UCSD-AML1 (cell line): Measurements from ENCODE around the gene SNCG.
A peak's percentile ranks its signal among the peaks of the same experiment; 100 is the strongest.
"Not testable (repeated sequence)": the region's sequence is repeated elsewhere in the genome, so short reads cannot be mapped to it uniquely, and the experiment has no call there.

ENCODE experiments used
- DNase-seq: peaks from one replicate; lab custom pipeline; 2025; ENCODE audit not compliant: unreplicated experiment; lab: John Stamatoyannopoulos, UW

The SNCG gene

GRCh38 chr10:86944907-86945306 is 13.5 kb upstream of the SNCG start:
- DNase-seq, result no peak

DNA sequence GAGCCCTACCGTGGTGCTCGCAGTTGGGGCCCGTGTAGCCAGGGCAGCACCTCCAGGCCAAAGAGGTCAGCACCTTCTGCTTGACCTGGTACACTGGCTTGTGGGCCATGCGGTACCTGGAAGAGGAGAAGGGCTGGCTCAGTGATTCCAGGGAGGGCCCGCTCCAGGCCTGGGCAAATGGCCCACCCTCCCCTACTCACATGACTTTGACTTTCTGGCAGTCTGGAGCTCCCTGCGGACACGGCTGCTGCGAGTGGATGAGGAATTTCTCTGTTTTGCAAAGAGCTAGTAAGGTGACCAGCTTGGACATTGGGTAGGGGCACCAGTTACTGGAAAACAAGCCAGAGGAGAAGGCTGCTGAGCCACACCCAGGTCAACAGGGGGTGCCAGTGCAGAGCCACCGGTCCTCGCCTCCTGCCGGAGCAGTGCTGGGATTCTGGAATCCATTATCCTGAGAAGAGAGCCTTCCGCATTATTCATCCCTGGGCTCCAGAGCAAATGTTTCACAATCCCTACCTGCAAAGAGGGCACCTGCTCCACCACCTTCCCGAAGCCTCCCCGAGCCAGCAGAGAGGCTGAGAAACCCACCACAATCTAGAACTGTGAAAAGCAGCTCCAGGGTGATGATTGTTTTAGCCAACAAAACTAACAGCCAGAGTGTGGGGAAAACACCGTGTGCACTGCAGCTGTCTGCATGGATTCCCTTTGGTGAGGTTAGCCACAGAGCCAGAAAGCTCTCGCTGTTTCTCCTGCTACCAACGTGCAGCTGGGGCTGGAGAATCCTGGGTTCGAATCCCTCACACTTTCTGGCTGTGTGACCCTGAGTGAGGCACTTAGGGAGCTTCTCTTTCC is 12.8 kb upstream of the SNCG start:
- no peak for DNase-seq

- no peak for DNase-seq
These were observed 11.9 kb upstream of the SNCG start for GRCh38 chr10:86946213-86947155.

- DNase-seq, result not testable (repeated sequence)
These were observed 10.6 kb upstream of the SNCG start for GRCh38 chr10:86947806-86948205.

DNA sequence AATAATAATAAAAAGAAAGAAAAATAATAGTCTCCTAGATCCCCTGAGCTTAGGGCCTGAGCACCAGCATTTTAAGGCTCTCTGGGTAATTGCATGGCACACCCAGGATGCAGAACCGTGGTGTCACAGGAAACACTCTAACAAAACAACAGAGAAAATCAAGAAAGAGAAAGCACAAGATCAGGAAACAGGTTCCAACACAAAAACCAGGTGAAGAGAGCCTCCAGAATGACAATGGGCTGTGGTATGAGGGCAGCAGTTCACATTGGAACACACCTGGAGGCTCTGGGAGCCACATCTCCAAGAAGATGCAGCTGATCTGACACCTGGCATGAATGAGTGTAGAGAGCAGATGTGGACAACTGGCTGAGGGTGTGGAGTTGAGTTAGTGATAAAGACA is 8.1 kb upstream of the SNCG start:
- no peak for DNase-seq

DNA sequence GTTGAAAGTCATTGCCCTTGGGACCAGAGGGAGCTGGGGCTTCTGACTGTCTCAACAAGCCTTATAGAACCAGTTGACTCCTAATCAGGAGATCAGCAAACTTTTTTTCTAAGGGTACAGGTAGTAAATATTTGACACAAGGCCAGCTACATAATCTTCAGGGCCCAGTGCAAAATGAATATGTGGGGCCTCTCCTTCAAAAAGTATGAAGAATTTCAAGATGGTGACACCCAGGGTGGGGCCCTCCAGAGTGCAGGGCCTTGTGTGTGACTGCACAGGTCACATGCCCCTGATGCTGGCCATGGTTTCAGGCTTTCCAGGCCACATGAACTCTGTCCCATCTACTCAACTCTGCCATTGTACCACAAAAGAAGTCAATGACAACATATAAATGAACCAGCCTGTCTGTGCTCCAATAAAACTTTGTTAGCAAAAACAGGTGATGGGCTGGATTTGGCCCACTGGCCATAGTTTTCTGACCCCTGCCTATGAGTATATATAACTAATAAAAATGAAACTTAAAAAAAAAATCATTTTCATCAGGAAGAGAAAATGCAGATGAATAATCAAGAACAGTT is 7.1 kb upstream of the SNCG start:
- no peak for DNase-seq

DNA sequence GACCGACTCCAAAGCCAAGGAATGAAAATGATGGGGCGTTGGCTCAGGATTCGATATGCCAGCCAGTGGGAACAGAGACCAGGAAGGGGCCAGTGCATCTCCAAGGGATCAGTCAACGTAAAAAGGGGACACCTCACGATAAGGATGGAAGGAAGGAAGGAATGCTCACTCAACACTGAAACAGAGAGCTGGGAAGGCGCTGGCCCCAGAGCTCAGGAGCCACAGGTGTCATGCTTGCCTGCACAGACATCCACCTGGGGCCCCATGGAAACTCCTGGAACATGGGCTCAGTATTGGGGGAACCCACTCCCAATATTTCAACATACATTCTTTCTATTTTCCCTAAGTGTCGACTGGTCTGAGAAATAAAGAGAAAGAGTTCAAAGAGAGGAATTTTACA is 6.3 kb upstream of the SNCG start:
- DNase-seq, result no peak

DNA sequence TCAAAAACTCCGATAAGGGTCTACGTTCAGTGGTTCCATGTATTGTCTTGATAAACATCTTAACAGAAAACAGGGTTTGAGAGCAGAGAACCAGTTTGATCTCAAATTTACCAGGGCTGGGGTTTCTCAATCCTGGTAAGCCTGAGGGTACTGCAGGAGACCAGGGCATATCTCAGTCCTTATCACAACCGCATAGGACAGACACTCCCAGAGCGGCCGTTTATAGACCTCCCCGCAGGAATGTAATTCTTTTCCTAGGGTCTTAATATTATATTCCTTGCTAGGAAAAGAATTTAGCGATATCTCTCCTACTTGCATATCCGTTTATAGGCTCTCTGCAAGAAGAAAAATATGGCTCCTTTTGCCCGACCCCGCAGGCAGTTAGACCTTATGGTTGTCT is 5.7 kb upstream of the SNCG start:
- DNase-seq, result not testable (repeated sequence)

DNA sequence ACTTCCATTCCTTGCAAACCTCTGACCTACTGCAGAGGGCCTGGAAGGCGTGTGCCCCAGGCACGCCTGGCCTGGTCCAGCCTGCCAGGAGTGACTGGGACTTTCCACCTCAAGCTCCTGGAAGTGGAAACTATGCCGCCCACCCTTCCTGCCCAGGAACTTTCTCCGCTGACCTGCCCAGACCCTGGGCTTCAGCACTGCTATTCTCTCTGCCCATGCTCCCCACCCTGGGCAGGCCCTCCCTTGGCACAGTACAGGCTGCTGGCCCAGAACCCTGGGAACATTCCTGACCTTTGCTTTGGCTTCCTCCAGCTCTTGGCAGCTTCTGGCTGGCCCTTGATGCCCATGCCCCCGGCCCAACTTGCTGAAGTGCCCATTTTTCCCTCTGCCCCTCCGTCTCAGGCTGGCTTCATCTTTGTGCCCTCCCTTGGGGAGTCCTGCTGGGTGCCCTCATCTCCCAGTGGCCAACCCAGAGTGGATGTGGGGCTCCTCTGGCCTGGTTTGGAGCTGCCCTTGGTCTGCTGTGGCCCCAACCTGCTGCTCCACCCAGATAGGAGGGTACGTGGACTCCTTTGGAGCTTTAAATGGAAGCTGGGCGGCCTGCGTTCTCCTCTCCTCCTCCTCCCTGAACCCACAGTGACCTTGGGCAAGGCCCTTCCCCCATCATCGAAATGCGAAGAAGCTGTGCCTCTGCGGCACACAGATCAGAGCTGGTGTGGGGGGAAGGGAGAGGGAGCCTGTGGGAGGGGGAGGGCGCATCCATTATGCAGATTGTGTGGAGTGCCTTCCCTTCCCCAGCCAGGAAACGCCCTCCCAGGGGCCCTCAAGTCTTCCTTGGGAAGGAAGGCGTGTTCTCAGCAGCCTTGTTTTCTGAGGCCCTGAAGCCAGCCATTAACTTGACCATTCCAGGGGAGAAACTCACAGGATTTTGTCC is 4.4 kb upstream of the SNCG start:
- DNase-seq, result peak; percentile 80

DNA sequence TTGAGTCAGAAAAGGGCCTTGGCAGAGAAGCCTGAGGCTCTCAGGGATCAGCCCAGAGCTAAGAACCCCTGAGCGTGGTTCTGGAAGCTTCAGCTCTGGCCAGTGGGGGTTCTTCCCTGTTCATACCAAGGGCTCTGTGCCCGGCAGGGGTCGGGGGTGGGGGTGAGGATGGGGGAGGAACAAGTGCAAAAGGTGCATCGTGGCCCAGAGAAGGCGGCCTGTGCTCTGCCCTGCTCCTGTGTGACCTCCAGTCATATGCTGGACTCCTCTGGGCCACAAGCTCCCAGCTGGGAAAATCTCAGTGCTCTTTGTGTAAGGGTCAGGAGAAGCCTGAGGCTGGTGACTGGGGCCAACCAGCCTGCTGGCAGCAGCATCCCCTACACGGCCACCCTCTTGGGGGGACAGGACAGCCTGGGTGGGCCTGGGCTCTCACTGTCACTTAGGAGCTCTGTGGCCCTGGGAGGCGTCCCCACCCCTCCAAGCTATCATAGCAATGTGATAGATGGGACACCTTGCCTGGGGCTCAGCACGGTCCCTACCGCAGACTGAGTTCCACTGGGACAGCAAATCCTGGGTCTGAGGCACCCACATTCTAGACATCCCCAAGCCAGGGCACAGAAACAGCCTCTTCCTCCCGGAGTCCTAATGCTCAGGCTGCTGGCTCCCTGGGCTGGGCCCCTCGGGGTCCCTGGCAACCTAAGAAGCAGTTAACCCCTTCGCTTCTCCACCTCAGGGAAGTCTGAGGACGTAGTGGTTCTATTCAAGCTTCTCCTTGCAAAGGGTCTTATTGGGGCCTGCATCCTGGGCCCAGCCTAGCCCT is 3.5 kb upstream of the SNCG start:
- no peak for DNase-seq

- peak; percentile 67 for DNase-seq
These were observed 2.8 kb upstream of the SNCG start for GRCh38 chr10:86955501-86956194.

DNA sequence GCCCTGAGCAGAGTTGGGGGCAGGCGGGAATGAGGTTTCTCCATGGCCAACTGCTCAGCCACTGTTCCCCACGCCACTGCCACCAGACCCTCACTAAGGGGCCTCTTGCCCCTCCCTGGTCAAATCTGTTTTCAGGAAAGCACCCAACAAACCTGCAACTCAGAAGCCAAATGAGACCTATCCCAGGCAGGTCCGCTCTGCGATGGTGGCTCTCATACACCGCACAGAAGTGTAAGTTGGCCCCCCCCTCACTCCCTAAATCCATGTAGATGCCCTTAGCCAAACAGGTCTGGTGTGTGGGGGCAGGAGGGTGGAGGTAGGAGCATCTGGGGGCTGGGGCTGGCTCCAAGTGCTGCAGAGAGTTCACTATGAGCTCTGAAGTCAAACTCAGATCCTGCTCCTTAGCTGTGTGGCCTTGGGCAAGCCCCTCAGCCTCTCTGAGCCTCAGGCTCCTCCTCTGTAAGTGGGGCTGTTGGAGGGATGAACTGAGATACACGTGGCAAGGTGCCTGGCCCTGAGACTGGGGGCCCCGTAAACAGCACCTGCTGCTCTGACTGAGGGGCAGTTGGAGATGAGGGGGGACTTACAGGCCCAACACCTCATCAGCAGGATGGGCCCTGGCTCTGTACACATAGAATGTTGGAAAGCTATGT is 2.1 kb upstream of the SNCG start:
- DNase-seq, result no peak

DNA sequence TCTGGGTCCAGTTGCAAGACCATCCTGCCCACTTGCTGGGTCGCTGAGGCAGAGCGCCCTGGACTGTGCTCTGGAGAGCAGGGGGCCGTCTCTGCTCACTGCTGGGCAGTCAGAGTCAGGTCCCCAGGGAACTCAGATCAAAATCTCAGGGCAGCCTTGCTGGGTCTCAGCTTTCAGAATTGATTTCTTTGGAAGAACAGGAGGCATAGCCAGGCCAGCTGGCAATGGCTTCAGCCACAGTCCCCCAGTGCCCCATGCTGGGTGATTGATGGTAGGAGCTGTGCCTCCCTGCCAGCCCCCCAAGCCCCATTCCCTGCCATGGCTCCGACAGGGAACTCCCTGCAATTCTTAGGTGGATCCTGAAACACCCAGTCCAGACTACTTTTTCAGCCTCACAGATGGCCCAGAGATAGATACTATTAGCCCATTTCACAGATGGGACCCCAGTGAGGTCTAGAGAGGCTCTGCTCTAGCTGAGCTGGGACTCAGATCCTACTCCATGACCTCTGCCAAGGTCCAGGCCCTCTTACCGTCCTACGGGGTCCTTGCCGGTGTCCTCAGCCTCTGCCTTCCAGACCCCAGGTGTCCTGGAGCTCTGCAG is 1.5 kb upstream of the SNCG start:
- DNase-seq, result no peak

DNA sequence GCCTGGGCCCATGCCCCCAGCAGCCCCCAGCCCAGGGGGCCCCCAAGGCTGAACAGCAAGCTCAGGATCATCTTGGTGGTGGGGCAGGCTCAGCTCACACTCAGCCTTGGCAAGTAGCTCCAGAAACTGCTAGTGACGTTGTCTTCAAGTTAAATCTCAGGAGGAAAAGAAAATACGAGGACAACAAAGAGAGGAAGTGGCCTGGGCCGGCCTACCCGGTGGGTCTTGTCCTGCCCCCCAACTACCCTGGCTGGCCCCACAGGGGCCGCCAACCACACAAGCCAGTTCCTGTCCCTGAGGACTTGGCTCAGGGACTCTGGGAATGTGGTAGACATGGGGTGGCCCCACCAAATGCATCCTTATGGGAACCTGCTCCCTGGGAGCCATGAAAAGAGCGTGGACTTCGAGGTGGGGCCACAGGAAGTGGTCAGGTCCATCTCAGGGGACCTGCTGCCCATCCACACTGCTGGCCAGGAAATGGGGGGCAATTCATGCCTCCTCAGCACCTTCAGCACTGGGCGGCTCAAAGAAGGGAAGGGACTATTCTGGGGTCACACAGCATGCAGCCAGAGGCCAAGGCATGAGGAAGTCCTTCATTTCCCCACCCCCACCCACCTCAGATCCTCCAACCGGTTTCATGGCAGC is 806 bp upstream of the SNCG start, which contains the start of gene MMRN2:
TSS of gene MMRN2 (minus strand) at position 145 of the 645 bp plus-strand sequence. CDS start at position 71, 74 bp downstream.
- DNase-seq, result peak; percentile 54

DNA sequence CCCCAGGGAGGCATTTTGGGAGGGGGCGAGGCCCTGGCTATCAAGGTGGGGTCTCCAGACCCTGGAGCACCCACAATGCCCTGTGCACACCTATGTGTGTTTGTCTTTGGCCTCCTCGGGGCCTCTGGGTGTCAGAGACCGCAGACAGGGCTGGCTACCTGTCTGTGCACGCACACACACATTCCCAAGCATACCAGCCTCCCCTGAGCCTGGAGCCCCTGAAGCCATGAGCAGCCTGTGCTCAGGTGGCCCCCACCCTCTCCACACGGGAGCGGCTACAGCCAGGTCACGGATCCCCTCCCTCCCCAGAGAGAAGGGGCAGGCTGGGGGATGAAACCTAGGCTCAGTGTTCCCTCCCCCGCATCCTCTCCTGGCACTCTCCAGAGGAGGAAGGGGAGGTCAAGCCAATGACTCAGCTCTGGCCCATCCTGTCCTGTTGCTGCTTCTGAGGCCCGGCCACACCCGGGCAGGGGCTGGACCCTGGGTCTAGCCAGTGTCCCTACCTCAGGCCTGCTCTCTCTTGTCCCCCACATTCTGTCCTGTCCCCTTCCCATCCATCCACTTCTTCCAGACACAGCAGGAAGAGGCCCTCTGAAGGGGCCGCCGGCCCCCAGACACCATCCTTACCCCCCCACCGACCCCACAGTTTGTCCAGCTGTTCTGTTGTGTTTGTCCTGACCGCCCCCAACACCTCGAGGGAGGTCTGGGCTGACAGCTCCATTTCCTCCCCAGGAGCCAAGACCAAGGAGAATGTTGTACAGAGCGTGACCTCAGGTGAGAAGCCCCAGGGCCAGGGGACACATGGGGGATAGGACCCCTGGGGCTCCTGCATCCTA is 720 bp downstream of the SNCG start:
- peak; percentile 48 for DNase-seq

- no peak for DNase-seq
These were observed 1.3 kb downstream of the SNCG start for GRCh38 chr10:86959737-86960002.
